GM23338 (cell line): ENCODE data around the gene SLC4A8.

Experiments used
- CREB1 ChIP-seq: fragments of 250-450 bp; sonication (Bioruptor Pico); IDR thresholded peaks from 2 replicates; pipeline ENCODE4 v1.5.0; 2020; ENCODE audit warnings: low read depth, mild to moderate bottlenecking, moderate library complexity
- ETS1 ChIP-seq: IDR thresholded peaks from 2 replicates; pipeline ENCODE4 v1.6.1; 2016; ENCODE audit warnings: antibody characterized with exemption
- EZH2 ChIP-seq: fragments of 200-600 bp; sonication (generic); IDR thresholded peaks from one replicate; pipeline ENCODE4 v1.8.0; 2017; ENCODE audit warnings: antibody characterized with exemption, mild to moderate bottlenecking, low read depth; ENCODE audit not compliant: unreplicated experiment
- EZH2phosphoT487 ChIP-seq: fragments of 200-600 bp; sonication (generic); IDR thresholded peaks from one replicate; pipeline ENCODE4 v1.8.1; 2018; ENCODE audit warnings: antibody characterized with exemption; ENCODE audit not compliant: unreplicated experiment
- JUNB ChIP-seq: IDR thresholded peaks from one replicate; pipeline ENCODE4 v1.6.1; 2016; ENCODE audit warnings: antibody characterized with exemption; ENCODE audit not compliant: unreplicated experiment
- NANOG ChIP-seq: IDR thresholded peaks from 2 replicates; pipeline ENCODE4 v1.6.1; 2016; ENCODE audit warnings: antibody characterized with exemption, borderline replicate concordance
- POLR2AphosphoS5 ChIP-seq: IDR thresholded peaks from 2 replicates; pipeline ENCODE4 v1.6.1; 2016; ENCODE audit warnings: antibody characterized with exemption, low read depth
- ZNF114 ChIP-seq: fragments of 250-450 bp; sonication (Bioruptor Pico); IDR thresholded peaks from 2 replicates; pipeline ENCODE4 v1.5.0; 2020; ENCODE audit warnings: mild to moderate bottlenecking, moderate library complexity
- ZNF331 ChIP-seq: fragments of 250-450 bp; sonication (Bioruptor Pico); IDR thresholded peaks from 2 replicates; pipeline ENCODE4 v1.5.0; 2020; ENCODE audit warnings: low read depth, mild to moderate bottlenecking, moderate library complexity
- ZNF462 ChIP-seq: fragments of 250-450 bp; sonication (Bioruptor Pico); IDR thresholded peaks from 2 replicates; pipeline ENCODE4 v1.5.0; 2020; ENCODE audit warnings: mild to moderate bottlenecking, moderate library complexity
- TF ChIP-seq, protein P1 (sequence below), 2 experiments: fragments of 200-600 bp in 1 of 2; sonication (generic) in 1 of 2; conservative IDR thresholded peaks; 2 replicates each; pipeline versions ENCODE4 v1.5.1 to v1.6.1; 2016 to 2017; ENCODE audit warnings: antibody characterized with exemption in 2 of 2, low read depth in 2 of 2, mild to moderate bottlenecking in 2 of 2, moderate library complexity in 1 of 2
- TF ChIP-seq, protein P2 (sequence below): IDR thresholded peaks from one replicate; pipeline ENCODE4 v1.6.1; 2018; ENCODE audit warnings: antibody characterized with exemption; ENCODE audit not compliant: unreplicated experiment

- TF ChIP-seq EZH2 (no peak), ZNF114 (CRISPR knock-in tag) (no peak), POLR2AphosphoS5 (no peak), ETS1 (no peak), CREB1 (no peak), EZH2phosphoT487 (no peak), NANOG (no peak), ZNF462 (CRISPR knock-in tag) (no peak), ZNF331 (CRISPR knock-in tag) (no peak), JUNB (no peak)
- TF ChIP-seq, protein P1, sequence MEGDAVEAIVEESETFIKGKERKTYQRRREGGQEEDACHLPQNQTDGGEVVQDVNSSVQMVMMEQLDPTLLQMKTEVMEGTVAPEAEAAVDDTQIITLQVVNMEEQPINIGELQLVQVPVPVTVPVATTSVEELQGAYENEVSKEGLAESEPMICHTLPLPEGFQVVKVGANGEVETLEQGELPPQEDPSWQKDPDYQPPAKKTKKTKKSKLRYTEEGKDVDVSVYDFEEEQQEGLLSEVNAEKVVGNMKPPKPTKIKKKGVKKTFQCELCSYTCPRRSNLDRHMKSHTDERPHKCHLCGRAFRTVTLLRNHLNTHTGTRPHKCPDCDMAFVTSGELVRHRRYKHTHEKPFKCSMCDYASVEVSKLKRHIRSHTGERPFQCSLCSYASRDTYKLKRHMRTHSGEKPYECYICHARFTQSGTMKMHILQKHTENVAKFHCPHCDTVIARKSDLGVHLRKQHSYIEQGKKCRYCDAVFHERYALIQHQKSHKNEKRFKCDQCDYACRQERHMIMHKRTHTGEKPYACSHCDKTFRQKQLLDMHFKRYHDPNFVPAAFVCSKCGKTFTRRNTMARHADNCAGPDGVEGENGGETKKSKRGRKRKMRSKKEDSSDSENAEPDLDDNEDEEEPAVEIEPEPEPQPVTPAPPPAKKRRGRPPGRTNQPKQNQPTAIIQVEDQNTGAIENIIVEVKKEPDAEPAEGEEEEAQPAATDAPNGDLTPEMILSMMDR (conservative IDR thresholded peaks at IDR 0.05; ENCODE audit: low read depth in 2 of 2) = no peak
- TF ChIP-seq, protein P2, sequence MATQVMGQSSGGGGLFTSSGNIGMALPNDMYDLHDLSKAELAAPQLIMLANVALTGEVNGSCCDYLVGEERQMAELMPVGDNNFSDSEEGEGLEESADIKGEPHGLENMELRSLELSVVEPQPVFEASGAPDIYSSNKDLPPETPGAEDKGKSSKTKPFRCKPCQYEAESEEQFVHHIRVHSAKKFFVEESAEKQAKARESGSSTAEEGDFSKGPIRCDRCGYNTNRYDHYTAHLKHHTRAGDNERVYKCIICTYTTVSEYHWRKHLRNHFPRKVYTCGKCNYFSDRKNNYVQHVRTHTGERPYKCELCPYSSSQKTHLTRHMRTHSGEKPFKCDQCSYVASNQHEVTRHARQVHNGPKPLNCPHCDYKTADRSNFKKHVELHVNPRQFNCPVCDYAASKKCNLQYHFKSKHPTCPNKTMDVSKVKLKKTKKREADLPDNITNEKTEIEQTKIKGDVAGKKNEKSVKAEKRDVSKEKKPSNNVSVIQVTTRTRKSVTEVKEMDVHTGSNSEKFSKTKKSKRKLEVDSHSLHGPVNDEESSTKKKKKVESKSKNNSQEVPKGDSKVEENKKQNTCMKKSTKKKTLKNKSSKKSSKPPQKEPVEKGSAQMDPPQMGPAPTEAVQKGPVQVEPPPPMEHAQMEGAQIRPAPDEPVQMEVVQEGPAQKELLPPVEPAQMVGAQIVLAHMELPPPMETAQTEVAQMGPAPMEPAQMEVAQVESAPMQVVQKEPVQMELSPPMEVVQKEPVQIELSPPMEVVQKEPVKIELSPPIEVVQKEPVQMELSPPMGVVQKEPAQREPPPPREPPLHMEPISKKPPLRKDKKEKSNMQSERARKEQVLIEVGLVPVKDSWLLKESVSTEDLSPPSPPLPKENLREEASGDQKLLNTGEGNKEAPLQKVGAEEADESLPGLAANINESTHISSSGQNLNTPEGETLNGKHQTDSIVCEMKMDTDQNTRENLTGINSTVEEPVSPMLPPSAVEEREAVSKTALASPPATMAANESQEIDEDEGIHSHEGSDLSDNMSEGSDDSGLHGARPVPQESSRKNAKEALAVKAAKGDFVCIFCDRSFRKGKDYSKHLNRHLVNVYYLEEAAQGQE = no peak
Observed at GRCh38 chr12:51406290-51406689, 18.3 kb upstream of the SLC4A8 start.
